HepG2 (cell line): ENCODE data around the gene BCL11B. TPM values are rescaled to one million over a fixed set of nuclear protein-coding genes. Genes with fewer than 3 reads are reported as not detected.

ENCODE experiments used
- ATAC-seq: fragments of 200-7000 bp; cut with Tn5 transposase; 3 replicates; pipeline ENCODE4 v1.9.1; 2020; ENCODE audit warnings: mild to moderate bottlenecking, moderate library complexity
- BruUV-seq: library from RNA; stranded (reverse); fragments of 400-500 nt; replicated peaks from 2 replicates; lab custom pipeline; 2021; lab: Mats Ljungman, UMichigan
- CTCF ChIA-PET: fragments of 300-600 bp; formaldehyde crosslinking; extraction: SDS; loops from one replicate; lab custom pipeline; 2021; ENCODE audit warnings: low total read pairs, inconsistent platforms, low intra/inter-chr PET ratio; lab: Yijun Ruan, JAX
- POLR2A ChIA-PET: fragments of 350-600 bp; sonication (Branson Sonifier 250); formaldehyde crosslinking; loops from one replicate; lab custom pipeline; 2020; ENCODE audit warnings: antibody characterized with exemption, inconsistent platforms; lab: Yijun Ruan, JAX
- DNase-seq: peaks from one replicate; pipeline ENCODE4 v3.0.0-alpha.2; 2015; ENCODE audit warnings: low spot score
- FAIRE-seq: peaks from 3 replicates; lab custom pipeline; 2011; peaks lifted over from hg19 to GRCh38; lab: Jason Lieb, UNC
- H2AFZ ChIP-seq: one replicate; pipeline ENCODE4 v1.6.1; 2011; ENCODE audit warnings: low read length, inconsistent platforms
- H3K27ac ChIP-seq: fragments of 300-600 bp; 3 replicates; pipeline ENCODE4 v1.8.0; 2011; ENCODE audit warnings: mixed run types, mild to moderate bottlenecking, mixed read lengths, low read length, inconsistent platforms; ENCODE audit not compliant: insufficient read depth; ENCODE audit errors: extremely low read length
- H3K27me3 ChIP-seq, 2 experiments: fragments of 200-600 bp in 1 of 2; 2 replicates in 1 of 2; 3 replicates in 1 of 2; pipeline versions ENCODE4 v1.6.0 to v1.8.0; 2011; ENCODE audit warnings: low read length in 2 of 2, mild to moderate bottlenecking in 2 of 2, moderate library complexity in 2 of 2, inconsistent platforms in 1 of 2; ENCODE audit not compliant: insufficient read depth in 2 of 2, control insufficient read depth in 1 of 2
- H3K36me3 ChIP-seq, 2 experiments: fragments of 200-600 bp in 1 of 2; replicated peaks in 1 of 2; 2 replicates in 1 of 2; 3 replicates in 1 of 2; pipeline versions ENCODE4 v1.5.1 to v1.8.0; 2011; ENCODE audit warnings: low read length in 2 of 2, inconsistent platforms in 1 of 2; ENCODE audit not compliant: insufficient read depth in 2 of 2, control insufficient read depth in 1 of 2
- H3K4me1 ChIP-seq: 2 replicates; pipeline ENCODE4 v1.5.1; 2012; ENCODE audit warnings: low read length, inconsistent platforms; ENCODE audit not compliant: insufficient read depth
- H3K4me2 ChIP-seq: 2 replicates; pipeline ENCODE4 v1.6.0; 2011; ENCODE audit warnings: low read depth, low read length, inconsistent platforms
- H3K4me3 ChIP-seq, 3 experiments: fragments of 200-600 bp in 1 of 3; sonication (generic), shearing (Covaris generic) in 1 of 3; replicated peaks in 1 of 3; 2 replicates each; pipeline ENCODE4 v1.5.1; 2011 to 2016; ENCODE audit warnings: low read length in 3 of 3, inconsistent platforms in 2 of 3, low read depth in 2 of 3, mild to moderate bottlenecking in 2 of 3, control low read depth in 1 of 3, mixed read lengths in 1 of 3; ENCODE audit not compliant: insufficient read depth in 1 of 3
- H3K79me2 ChIP-seq: one replicate; pipeline ENCODE4 v1.6.1; 2011; ENCODE audit warnings: low read length, inconsistent platforms; ENCODE audit not compliant: insufficient read depth
- H3K9ac ChIP-seq: 2 replicates; pipeline ENCODE4 v1.6.0; 2011; ENCODE audit warnings: mild to moderate bottlenecking, low read depth, low read length, inconsistent platforms; ENCODE audit not compliant: insufficient read depth
- H3K9me3 ChIP-seq: 2 replicates; pipeline ENCODE4 v1.5.1; 2012; ENCODE audit warnings: mild to moderate bottlenecking, low read length
- H4K20me1 ChIP-seq: 2 replicates; pipeline ENCODE4 v1.6.0; 2011; ENCODE audit warnings: inconsistent platforms, mild to moderate bottlenecking, low read length, moderate library complexity; ENCODE audit not compliant: insufficient read depth
- AKAP8 ChIP-seq: sonication (generic); formaldehyde crosslinking; IDR thresholded peaks from 2 replicates; pipeline ENCODE4 v1.5.1; 2020; ENCODE audit warnings: mild to moderate bottlenecking, missing genetic modification reagents
- CBFB ChIP-seq: sonication (generic); formaldehyde crosslinking; IDR thresholded peaks from 2 replicates; pipeline ENCODE4 v1.4.0; 2020; ENCODE audit warnings: missing genetic modification reagents
- DDIT3 ChIP-seq: sonication (generic); formaldehyde crosslinking; IDR thresholded peaks from 2 replicates; pipeline ENCODE4 v1.4.0; 2020; ENCODE audit warnings: mild to moderate bottlenecking, missing genetic modification reagents
- DNMT1 ChIP-seq: sonication (generic); formaldehyde crosslinking; IDR thresholded peaks from 2 replicates; pipeline ENCODE4 v1.5.1; 2020; ENCODE audit warnings: mild to moderate bottlenecking, missing genetic modification reagents
- JDP2 ChIP-seq: sonication (generic); formaldehyde crosslinking; IDR thresholded peaks from 2 replicates; pipeline ENCODE4 v1.8.1; 2022; ENCODE audit warnings: missing genetic modification reagents, borderline replicate concordance
- RCOR2 ChIP-seq: IDR thresholded peaks from 2 replicates; pipeline ENCODE4 v1.6.1; 2016; ENCODE audit warnings: missing biosample characterization, missing genetic modification reagents
- SMARCC2 ChIP-seq: fragments of 450-650 bp; IDR thresholded peaks from 2 replicates; pipeline ENCODE4 v1.6.1; 2017; ENCODE audit warnings: antibody characterized with exemption, mild to moderate bottlenecking
- SOX13 ChIP-seq, 3 experiments: fragments of 450-650 bp in 1 of 3; sonication (generic) in 1 of 3; formaldehyde crosslinking in 1 of 3; IDR thresholded peaks in 2 of 3; conservative IDR thresholded peaks in 1 of 3; 2 replicates each; pipeline versions ENCODE4 v1.5.0 to v1.6.1; 2016 to 2020; ENCODE audit warnings: antibody characterized with exemption in 1 of 3, mild to moderate bottlenecking in 1 of 3, missing compliant biosample characterization in 1 of 3, missing genetic modification reagents in 1 of 3, moderate library complexity in 1 of 3
- SYNCRIP ChIP-seq: fragments of 200-400 bp; formaldehyde crosslinking; IDR thresholded peaks from 2 replicates; pipeline ENCODE4 v1.6.1; 2018; ENCODE audit warnings: mild to moderate bottlenecking, low read depth, low read length; ENCODE audit not compliant: insufficient read depth
- XRCC5 ChIP-seq: fragments of 200-400 bp; formaldehyde crosslinking; optimal IDR thresholded peaks from 2 replicates; pipeline ENCODE3; 2017; ENCODE audit warnings: mild to moderate bottlenecking, low read length
- ZFY ChIP-seq: sonication (generic); formaldehyde crosslinking; IDR thresholded peaks from 2 replicates; pipeline ENCODE4 v1.4.0; 2020; ENCODE audit warnings: missing genetic modification reagents
- ZNF256 ChIP-seq: sonication (generic); formaldehyde crosslinking; conservative IDR thresholded peaks from 2 replicates; pipeline ENCODE4 v1.4.0; 2020; ENCODE audit warnings: missing genetic modification reagents
- ZNF260 ChIP-seq: sonication (generic); formaldehyde crosslinking; IDR thresholded peaks from 2 replicates; pipeline ENCODE4 v1.4.0; 2020; ENCODE audit warnings: missing genetic modification reagents, low read depth, mild to moderate bottlenecking, borderline replicate concordance
- ZNF557 ChIP-seq: sonication (generic); formaldehyde crosslinking; IDR thresholded peaks from 2 replicates; pipeline ENCODE4 v1.4.0; 2020; ENCODE audit warnings: missing genetic modification reagents
- ZNF678 ChIP-seq: sonication (generic); formaldehyde crosslinking; IDR thresholded peaks from 2 replicates; pipeline ENCODE4 v1.4.0; 2020; ENCODE audit warnings: mild to moderate bottlenecking, missing genetic modification reagents
- ZNF691 ChIP-seq: sonication (generic); formaldehyde crosslinking; IDR thresholded peaks from 2 replicates; pipeline ENCODE4 v1.4.0; 2020; ENCODE audit warnings: missing genetic modification reagents, low read depth, mild to moderate bottlenecking, borderline replicate concordance
- ZNF75D ChIP-seq: sonication (generic); formaldehyde crosslinking; IDR thresholded peaks from 2 replicates; pipeline ENCODE4 v1.8.1; 2023; ENCODE audit warnings: missing genetic modification reagents, mild to moderate bottlenecking, borderline replicate concordance
- ZNF784 ChIP-seq: sonication (generic); formaldehyde crosslinking; IDR thresholded peaks from 2 replicates; pipeline ENCODE4 v1.5.1; 2020; ENCODE audit warnings: missing genetic modification reagents, mild to moderate bottlenecking, borderline replicate concordance
- WGBS: methylation state at CpG from one replicate; pipeline ENCODE4 v1.1.6; 2017; ENCODE audit warnings: low lambda C conversion rate; 5-methylcytosine and 5-hydroxymethylcytosine counted together
- in situ Hi-C: cut with HindIII; loops from 2 replicates; pipeline ENCODE4 v1.10.0; 2017; ENCODE audit warnings: low pct_unique_long_range_greater_than_20kb; ENCODE audit not compliant: extremely low pct_ligation_motif_present
- intact Hi-C: fragments of 100-400 bp; cut with micrococcal nuclease; formaldehyde crosslinking; loops from one replicate; pipeline ENCODE4 v1.10.0; 2022; ENCODE audit not compliant: unreplicated experiment
- polyA plus RNA-seq, 8 experiments: library from polyadenylated mRNA; depleted of rRNA in 3 of 8; stranded (reverse) in 7 of 8; unstranded in 1 of 8; fragments of >200 nt; fragmentation: Illumina TruSeq in 4 of 8; extraction: Trizol in 4 of 8; gene quantifications; 2 replicates each; pipeline versions ENCODE4 v1.2.1 to v1.2.3, GENCODE V29; 2011 to 2016; ENCODE audit warnings: low read depth in 4 of 8, missing spikeins in 1 of 8, mixed read lengths in 1 of 8; ENCODE audit not compliant: insufficient read depth in 1 of 8
- total RNA-seq, 5 experiments: library from RNA; depleted of rRNA; stranded (reverse); fragments of >200 nt; fragmentation: Illumina TruSeq; extraction: Trizol; gene quantifications; 2 replicates each; pipeline ENCODE4 v1.2.3, GENCODE V29; 2016; ENCODE audit warnings: low read depth in 1 of 5

The BCL11B gene
- total and polyA plus RNA-seq, 2 of the 13 experiments (the other 11 are each of a cell fraction or from before 2014, with no cell fraction given): not detected

GRCh38 chr14:99195602-99196309 lies 76.2 kb downstream of the BCL11B start:
- H3K4me3 ChIP-seq: no peak overlapping the region
- in situ Hi-C loops: no loop called here
- POLR2A ChIA-PET: no interaction called here

GRCh38 chr14:99194736-99195135 lies 77.3 kb downstream of the BCL11B start:
- FAIRE-seq (no peak), DNase-seq (no peak), ATAC-seq (no peak)
- Histone ChIP-seq H2AFZ (no peak overlapping the region), H3K27me3 (peaks cover 5 to 31% of the 10 kb centered on the region in 2 experiments), H3K4me1 (0 out of 2 replicates have a peak, but pooled peaks cover 10% of the 10 kb centered on the region), H3K27ac (no peak overlapping the region), H3K36me3 (no peaks in the 10 kb centered on the region), H3K9ac (no peak overlapping the region), H4K20me1 (no peaks in the 10 kb centered on the region), H3K79me2 (no peaks in the 10 kb centered on the region), H3K4me2 (no peak overlapping the region), H3K4me3 (no peak overlapping the region), H3K9me3 (no peaks in the 10 kb centered on the region)
- CTCF ChIA-PET: no interaction called here
- no TSS peak for BruUV-seq
- in situ Hi-C loops: no loop called here
- intact Hi-C loops: no loop called here
- 29% methylated on average over 12 of the region's 13 CpGs for WGBS
- POLR2A ChIA-PET: no interaction called here
- no peak for TF ChIP-seq RCOR2 (CRISPR knock-in tag)
- TF ChIP-seq CBFB (CRISPR knock-in tag): no peak
- TF ChIP-seq AKAP8: no peak
- no peak for TF ChIP-seq ZNF260 (CRISPR knock-in tag)
- TF ChIP-seq ZNF75D (CRISPR knock-in tag): no peak
- no peak for TF ChIP-seq ZNF691 (CRISPR knock-in tag)
- TF ChIP-seq DNMT1 (CRISPR knock-in tag): no peak
- TF ChIP-seq ZNF557 (CRISPR knock-in tag): no peak
- TF ChIP-seq DDIT3 (CRISPR knock-in tag): no peak
- no peak for TF ChIP-seq ZNF784 (CRISPR knock-in tag)
- no peak for TF ChIP-seq ZNF678 (CRISPR knock-in tag)
- no peak for TF ChIP-seq SOX13 (IDR thresholded peaks at IDR 0.05)
- no peak for TF ChIP-seq SOX13 (CRISPR knock-in tag; conservative IDR thresholded peaks at IDR 0.05 in 1 of 2, IDR thresholded peaks at IDR 0.05 in 1 of 2)
- TF ChIP-seq ZNF256 (CRISPR knock-in tag): no peak
- no peak for TF ChIP-seq SYNCRIP
- no peak for TF ChIP-seq SMARCC2
- no peak for TF ChIP-seq ZFY

More at GRCh38 chr14:99195602-99196309, 76.2 kb downstream of the BCL11B start:
- Histone ChIP-seq H3K79me2 (no peaks in the 10 kb centered on the region), H3K36me3 (no peaks in the 10 kb centered on the region), H3K27me3 (peaks cover 5 to 25% of the 10 kb centered on the region in 2 experiments; a peak in 4 of 5 replicates), H3K9me3 (no peaks in the 10 kb centered on the region), H4K20me1 (no peaks in the 10 kb centered on the region), H3K27ac (no peak overlapping the region), H3K9ac (no peak overlapping the region), H2AFZ (no peak overlapping the region), H3K4me1 (0 out of 2 replicates have a peak, but pooled peaks cover 10% of the 10 kb centered on the region), H3K4me2 (no peak overlapping the region)
- no TSS peak for BruUV-seq
- TF ChIP-seq JDP2 (CRISPR knock-in tag) (no peak), XRCC5 (no peak)
- CTCF ChIA-PET: no interaction called here
- FAIRE-seq: no peak
- intact Hi-C loops: no loop called here
- DNase-seq: no peak
- ATAC-seq: no peak
- 24% methylated on average over 11 of the region's 15 CpGs for WGBS
